HG03457 (cell line): ENCODE data around the gene ALX4.

Experiments used
- ATAC-seq: cut with Tn5 transposase; IDR thresholded peaks from one replicate; pipeline ENCODE4 v1.9.1; 2021; ENCODE audit warnings: moderate number of reproducible peaks; ENCODE audit not compliant: unreplicated experiment

ALX4 gene

GRCh38 chr11:44217432-44217831 lies 92.5 kb downstream of the ALX4 start:
- no peak for ATAC-seq

GRCh38 chr11:44213148-44213547 lies 96.8 kb downstream of the ALX4 start:
- ATAC-seq: no peak

GRCh38 chr11:44212128-44212527 lies 97.8 kb downstream of the ALX4 start:
- ATAC-seq: no peak
